GM18951 (cell line): ENCODE results near the gene MYLK3.

Source experiments
- POLR2A ChIP-seq: IDR thresholded peaks from 4 replicates; pipeline ENCODE4 v1.6.1; 2011; ENCODE audit warnings: mild to moderate bottlenecking; ENCODE audit not compliant: insufficient read length, insufficient read depth; ENCODE audit errors: extremely low read depth
- in situ Hi-C: fragments of 300-500 bp; cut with MboI; formaldehyde crosslinking; loops from one replicate; pipeline ENCODE4 v1.12.0; 2022; ENCODE audit warnings: low sequenced_read_pairs, mixed read lengths, inconsistent platforms; ENCODE audit not compliant: unreplicated experiment

Gene MYLK3

GRCh38 chr16:46777804-46778203 is 29.7 kb upstream of the MYLK3 start:
- in situ Hi-C loops: no loop called here
- no peak for TF ChIP-seq POLR2A

- in situ Hi-C loops: no loop called here
- TF ChIP-seq POLR2A: no peak
Measured at GRCh38 chr16:46775214-46775613, 27.1 kb upstream of the MYLK3 start.

- in situ Hi-C loops: no loop called here
- TF ChIP-seq POLR2A: no peak
Measured at GRCh38 chr16:46774743-46775177, 26.6 kb upstream of the MYLK3 start.

- in situ Hi-C loops: no loop called here
- TF ChIP-seq POLR2A: no peak
Measured at GRCh38 chr16:46772463-46772862, 24.3 kb upstream of the MYLK3 start.

GRCh38 chr16:46768809-46769208 is 20.7 kb upstream of the MYLK3 start:
- in situ Hi-C loops: no loop called here
- no peak for TF ChIP-seq POLR2A

- no peak for TF ChIP-seq POLR2A
- in situ Hi-C loops: no loop called here
Measured at GRCh38 chr16:46765050-46765449, 16.9 kb upstream of the MYLK3 start.

GRCh38 chr16:46763147-46763546 is 15.0 kb upstream of the MYLK3 start:
- TF ChIP-seq POLR2A: no peak
- in situ Hi-C loops: no loop called here

- TF ChIP-seq POLR2A: no peak
- in situ Hi-C loops: no loop called here
Measured at GRCh38 chr16:46762583-46762982, 14.4 kb upstream of the MYLK3 start.

- no peak for TF ChIP-seq POLR2A
- in situ Hi-C loops: no loop called here
Measured at GRCh38 chr16:46759309-46759708, 11.2 kb upstream of the MYLK3 start.

GRCh38 chr16:46757339-46758050 is 9.4 kb upstream of the MYLK3 start:
- no peak for TF ChIP-seq POLR2A
- in situ Hi-C loops: no loop called here

- in situ Hi-C loops: no loop called here
- TF ChIP-seq POLR2A: no peak
Measured at GRCh38 chr16:46756772-46757171, 8.6 kb upstream of the MYLK3 start.

GRCh38 chr16:46753015-46753414 is 4.9 kb upstream of the MYLK3 start:
- no peak for TF ChIP-seq POLR2A
- in situ Hi-C loops: no loop called here

GRCh38 chr16:46751381-46751780 is 3.2 kb upstream of the MYLK3 start:
- no peak for TF ChIP-seq POLR2A
- in situ Hi-C loops: no loop called here

GRCh38 chr16:46748775-46749705 is 896 bp upstream of the MYLK3 start:
- TF ChIP-seq POLR2A: no peak
- in situ Hi-C loops: no loop called here
